SK-N-SH (cell line): ENCODE results near the gene BAIAP2.

Source experiments
- EP300 ChIP-seq, 2 experiments: IDR thresholded peaks; 2 replicates each; pipeline versions ENCODE4 v1.4.0 to v1.6.1; 2012; ENCODE audit warnings: borderline replicate concordance in 1 of 2, low read depth in 1 of 2, low read length in 1 of 2
- EZH2phosphoT487 ChIP-seq: fragments of 200-600 bp; sonication (generic); IDR thresholded peaks from 2 replicates; pipeline ENCODE4 v1.6.1; 2017; ENCODE audit warnings: low read depth, mixed run types, mild to moderate bottlenecking, antibody characterized with exemption, moderate library complexity, borderline replicate concordance
- GABPA ChIP-seq: IDR thresholded peaks from 2 replicates; pipeline ENCODE4 v1.4.0; 2012; ENCODE audit warnings: low read depth, mild to moderate bottlenecking
- MXI1 ChIP-seq: IDR thresholded peaks from 2 replicates; pipeline ENCODE4 v1.6.1; 2012; ENCODE audit warnings: mild to moderate bottlenecking, low read depth, low read length, improper control_type of control experiment
- NRF1 ChIP-seq: IDR thresholded peaks from 2 replicates; pipeline ENCODE4 v1.6.1; 2012; ENCODE audit warnings: low read depth, mild to moderate bottlenecking, low read length
- RAD21 ChIP-seq: IDR thresholded peaks from 2 replicates; pipeline ENCODE4 v1.6.1; 2012; ENCODE audit warnings: mild to moderate bottlenecking, low read length
- REST ChIP-seq: IDR thresholded peaks from 2 replicates; pipeline ENCODE4 v1.6.1; 2012; ENCODE audit warnings: mild to moderate bottlenecking, low read depth, low read length, moderate library complexity
- RFX5 ChIP-seq: IDR thresholded peaks from 2 replicates; pipeline ENCODE4 v1.6.1; 2012; ENCODE audit warnings: mild to moderate bottlenecking, improper control_type of control experiment, low read length
- SMC3 ChIP-seq: IDR thresholded peaks from 2 replicates; pipeline ENCODE4 v1.6.1; 2012; ENCODE audit warnings: low read depth, low read length, improper control_type of control experiment
- TAF1 ChIP-seq: IDR thresholded peaks from 2 replicates; pipeline ENCODE4 v1.6.1; 2012; ENCODE audit warnings: low read depth, mild to moderate bottlenecking, low read length, moderate library complexity, borderline replicate concordance
- TF ChIP-seq, protein P1 (sequence below): fragments of 200-600 bp; sonication (generic); IDR thresholded peaks from 2 replicates; pipeline ENCODE4 v1.6.1; 2017; ENCODE audit warnings: antibody characterized with exemption, mild to moderate bottlenecking, moderate library complexity
- TF ChIP-seq, protein P2 (sequence below): IDR thresholded peaks from 2 replicates; pipeline ENCODE4; 2012

- no peak for TF ChIP-seq TAF1
- TF ChIP-seq SMC3, result no peak
- TF ChIP-seq, protein P1, sequence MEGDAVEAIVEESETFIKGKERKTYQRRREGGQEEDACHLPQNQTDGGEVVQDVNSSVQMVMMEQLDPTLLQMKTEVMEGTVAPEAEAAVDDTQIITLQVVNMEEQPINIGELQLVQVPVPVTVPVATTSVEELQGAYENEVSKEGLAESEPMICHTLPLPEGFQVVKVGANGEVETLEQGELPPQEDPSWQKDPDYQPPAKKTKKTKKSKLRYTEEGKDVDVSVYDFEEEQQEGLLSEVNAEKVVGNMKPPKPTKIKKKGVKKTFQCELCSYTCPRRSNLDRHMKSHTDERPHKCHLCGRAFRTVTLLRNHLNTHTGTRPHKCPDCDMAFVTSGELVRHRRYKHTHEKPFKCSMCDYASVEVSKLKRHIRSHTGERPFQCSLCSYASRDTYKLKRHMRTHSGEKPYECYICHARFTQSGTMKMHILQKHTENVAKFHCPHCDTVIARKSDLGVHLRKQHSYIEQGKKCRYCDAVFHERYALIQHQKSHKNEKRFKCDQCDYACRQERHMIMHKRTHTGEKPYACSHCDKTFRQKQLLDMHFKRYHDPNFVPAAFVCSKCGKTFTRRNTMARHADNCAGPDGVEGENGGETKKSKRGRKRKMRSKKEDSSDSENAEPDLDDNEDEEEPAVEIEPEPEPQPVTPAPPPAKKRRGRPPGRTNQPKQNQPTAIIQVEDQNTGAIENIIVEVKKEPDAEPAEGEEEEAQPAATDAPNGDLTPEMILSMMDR, result no peak
- no peak for TF ChIP-seq NRF1
- TF ChIP-seq RFX5, result no peak
- no peak for TF ChIP-seq GABPA
- TF ChIP-seq MXI1, result no peak
- no peak for TF ChIP-seq REST
- TF ChIP-seq EP300 (IDR thresholded peaks at IDR 0.05; ENCODE audit: borderline replicate concordance in 1 of 2, low read depth in 1 of 2, low read length in 1 of 2), result no peak
- no peak for TF ChIP-seq EZH2phosphoT487
- TF ChIP-seq, protein P2, sequence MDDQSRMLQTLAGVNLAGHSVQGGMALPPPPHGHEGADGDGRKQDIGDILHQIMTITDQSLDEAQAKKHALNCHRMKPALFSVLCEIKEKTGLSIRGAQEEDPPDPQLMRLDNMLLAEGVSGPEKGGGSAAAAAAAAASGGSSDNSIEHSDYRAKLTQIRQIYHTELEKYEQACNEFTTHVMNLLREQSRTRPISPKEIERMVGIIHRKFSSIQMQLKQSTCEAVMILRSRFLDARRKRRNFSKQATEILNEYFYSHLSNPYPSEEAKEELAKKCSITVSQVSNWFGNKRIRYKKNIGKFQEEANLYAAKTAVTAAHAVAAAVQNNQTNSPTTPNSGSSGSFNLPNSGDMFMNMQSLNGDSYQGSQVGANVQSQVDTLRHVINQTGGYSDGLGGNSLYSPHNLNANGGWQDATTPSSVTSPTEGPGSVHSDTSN, result no peak
- no peak for TF ChIP-seq RAD21
Observed at GRCh38 chr17:81066072-81066471, 31.1 kb downstream of the BAIAP2 start.
